OCI-LY1 (cell line): ENCODE results near the gene RGS5.

Experiments used
- H2AFZ ChIP-seq: fragments of 200-600 bp; sonication (generic), shearing (Covaris generic); 2 replicates; pipeline ENCODE4 v1.6.0; 2014; ENCODE audit warnings: antibody characterized with exemption, mild to moderate bottlenecking, low read length
- H3F3A ChIP-seq: fragments of 200-600 bp; sonication (generic), shearing (Covaris generic); 2 replicates; pipeline ENCODE4 v1.6.0; 2014; ENCODE audit warnings: mild to moderate bottlenecking, antibody characterized with exemption, low read length, moderate library complexity; ENCODE audit not compliant: insufficient read depth
- H3K27ac ChIP-seq: fragments of 200-600 bp; sonication (generic); 2 replicates; pipeline ENCODE4 v1.5.1; 2014; ENCODE audit warnings: low read length, mixed run types, mild to moderate bottlenecking, low read depth; ENCODE audit not compliant: poor library complexity, severe bottlenecking
- H3K27me3 ChIP-seq: fragments of 200-600 bp; sonication (generic); 2 replicates; pipeline ENCODE4 v1.6.0; 2014; ENCODE audit warnings: antibody characterized with exemption, mild to moderate bottlenecking, low read length, moderate library complexity; ENCODE audit not compliant: insufficient read depth
- H3K36me3 ChIP-seq: fragments of 200-600 bp; sonication (generic); 2 replicates; pipeline ENCODE4 v1.6.1; 2014; ENCODE audit warnings: mild to moderate bottlenecking, antibody characterized with exemption, low read length, moderate library complexity, mixed read lengths; ENCODE audit not compliant: insufficient read depth
- H3K4me1 ChIP-seq: fragments of 200-600 bp; sonication (generic); 2 replicates; pipeline ENCODE4 v1.5.1; 2014; ENCODE audit warnings: mild to moderate bottlenecking, low read length, moderate library complexity; ENCODE audit not compliant: insufficient read depth, severe bottlenecking
- H3K4me2 ChIP-seq: fragments of 200-600 bp; sonication (generic), shearing (Covaris generic); 2 replicates; pipeline ENCODE4 v1.6.1; 2014; ENCODE audit warnings: low read length
- H3K4me3 ChIP-seq: fragments of 200-600 bp; sonication (generic); 2 replicates; pipeline ENCODE4 v1.5.1; 2014; ENCODE audit warnings: low read length, low read depth, mild to moderate bottlenecking, mixed read lengths; ENCODE audit not compliant: poor library complexity, severe bottlenecking
- H3K79me2 ChIP-seq: fragments of 200-600 bp; shearing (Covaris generic); 2 replicates; pipeline ENCODE4 v1.6.1; 2016; ENCODE audit warnings: mixed run types, low read length, mixed read lengths; ENCODE audit not compliant: insufficient read depth
- H3K9ac ChIP-seq: fragments of 200-600 bp; sonication (generic), shearing (Covaris generic); 2 replicates; pipeline ENCODE4 v1.6.1; 2014; ENCODE audit warnings: mild to moderate bottlenecking, low read length, mixed read lengths
- H3K9me2 ChIP-seq: fragments of 200-600 bp; sonication (generic), shearing (Covaris generic); 2 replicates; pipeline ENCODE4 v1.6.1; 2014; ENCODE audit warnings: low read depth, mild to moderate bottlenecking, low read length, mixed read lengths
- H3K9me3 ChIP-seq: fragments of 200-600 bp; shearing (Covaris generic); 2 replicates; pipeline ENCODE4 v1.6.1; 2014; ENCODE audit warnings: low read length, mixed read lengths
- H4K20me1 ChIP-seq: fragments of 200-600 bp; sonication (generic), shearing (Covaris generic); 2 replicates; pipeline ENCODE4 v1.6.0; 2016; ENCODE audit warnings: mild to moderate bottlenecking, low read length; ENCODE audit not compliant: insufficient read depth
- EZH2 ChIP-seq: fragments of 200-600 bp; sonication (generic), shearing (Covaris generic); IDR thresholded peaks from 2 replicates; pipeline ENCODE4 v1.8.0; 2017; ENCODE audit warnings: borderline replicate concordance, mixed run types, mild to moderate bottlenecking, antibody characterized with exemption, low read length, moderate library complexity, mixed read lengths
- TF ChIP-seq, protein P1 (sequence below): fragments of 200-600 bp; sonication (generic), shearing (Covaris generic); IDR thresholded peaks from 2 replicates; pipeline ENCODE4 v1.5.1; 2017; ENCODE audit warnings: mild to moderate bottlenecking, antibody characterized with exemption, low read length, moderate library complexity, mixed read lengths

The RGS5 gene

DNA sequence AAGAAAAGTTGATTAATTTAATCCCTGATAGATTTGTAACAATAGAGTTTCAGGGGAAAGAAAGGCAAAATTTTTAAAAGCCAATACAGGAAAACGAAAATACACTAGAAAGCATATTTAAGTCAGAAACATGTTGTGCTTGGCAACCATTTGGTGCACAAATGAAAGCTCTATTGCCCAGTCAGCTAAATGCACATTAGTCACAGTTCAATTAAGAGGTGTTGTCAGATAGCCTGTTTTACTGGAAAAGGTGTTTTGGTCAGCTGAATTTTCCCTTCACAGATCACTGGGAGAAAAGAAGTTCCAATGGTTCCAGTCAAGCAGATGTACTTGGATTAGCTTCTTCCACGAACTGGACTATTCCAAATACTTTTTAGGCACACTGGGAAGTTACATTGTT lies 108.1 kb downstream of the RGS5 start:
- Histone ChIP-seq H3K4me1 (no peaks in the 10 kb centered on the region), H3K36me3 (no peaks in the 10 kb centered on the region), H3K4me3 (no peak overlapping the region), H2AFZ (no peak overlapping the region), H3F3A (no peaks in the 10 kb centered on the region), H3K27me3 (no peaks in the 10 kb centered on the region), H3K27ac (no peak overlapping the region), H3K9me2 (no peaks in the 10 kb centered on the region), H3K9me3 (no peaks in the 10 kb centered on the region), H4K20me1 (no peaks in the 10 kb centered on the region), H3K9ac (no peak overlapping the region), H3K79me2 (no peaks in the 10 kb centered on the region), H3K4me2 (no peak overlapping the region)
- TF ChIP-seq EZH2 = no peak
- TF ChIP-seq, protein P1, sequence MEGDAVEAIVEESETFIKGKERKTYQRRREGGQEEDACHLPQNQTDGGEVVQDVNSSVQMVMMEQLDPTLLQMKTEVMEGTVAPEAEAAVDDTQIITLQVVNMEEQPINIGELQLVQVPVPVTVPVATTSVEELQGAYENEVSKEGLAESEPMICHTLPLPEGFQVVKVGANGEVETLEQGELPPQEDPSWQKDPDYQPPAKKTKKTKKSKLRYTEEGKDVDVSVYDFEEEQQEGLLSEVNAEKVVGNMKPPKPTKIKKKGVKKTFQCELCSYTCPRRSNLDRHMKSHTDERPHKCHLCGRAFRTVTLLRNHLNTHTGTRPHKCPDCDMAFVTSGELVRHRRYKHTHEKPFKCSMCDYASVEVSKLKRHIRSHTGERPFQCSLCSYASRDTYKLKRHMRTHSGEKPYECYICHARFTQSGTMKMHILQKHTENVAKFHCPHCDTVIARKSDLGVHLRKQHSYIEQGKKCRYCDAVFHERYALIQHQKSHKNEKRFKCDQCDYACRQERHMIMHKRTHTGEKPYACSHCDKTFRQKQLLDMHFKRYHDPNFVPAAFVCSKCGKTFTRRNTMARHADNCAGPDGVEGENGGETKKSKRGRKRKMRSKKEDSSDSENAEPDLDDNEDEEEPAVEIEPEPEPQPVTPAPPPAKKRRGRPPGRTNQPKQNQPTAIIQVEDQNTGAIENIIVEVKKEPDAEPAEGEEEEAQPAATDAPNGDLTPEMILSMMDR = no peak

DNA sequence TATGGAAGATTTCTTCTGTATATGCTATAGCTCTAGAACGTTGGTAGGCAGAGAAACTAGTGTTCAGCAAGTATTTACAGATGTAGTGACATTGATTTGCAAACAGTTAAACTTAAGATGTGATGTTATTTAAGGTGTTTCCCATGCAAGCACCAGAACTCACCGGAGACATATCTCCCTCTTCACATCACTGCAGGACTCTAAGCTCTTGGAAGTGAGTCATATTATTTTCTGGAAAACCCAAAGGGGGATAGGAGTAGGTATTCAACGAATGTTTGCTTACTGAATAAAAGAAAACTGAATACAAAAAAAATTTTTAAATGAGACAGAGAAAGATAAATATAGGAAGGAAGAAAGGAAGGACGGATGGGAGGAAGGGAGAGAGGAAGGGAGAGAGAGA lies 108.5 kb downstream of the RGS5 start:
- TF ChIP-seq, protein P1 = no peak
- no peak for TF ChIP-seq EZH2
- H3K9me2 ChIP-seq = no peaks in the 10 kb centered on the region
- no peaks in the 10 kb centered on the region for H3K27me3 ChIP-seq
- no peaks in the 10 kb centered on the region for H3K4me1 ChIP-seq
- no peaks in the 10 kb centered on the region for H3K9me3 ChIP-seq
- no peaks in the 10 kb centered on the region for H3K36me3 ChIP-seq
- no peak overlapping the region for H3K27ac ChIP-seq
- H3F3A ChIP-seq = no peaks in the 10 kb centered on the region
- H4K20me1 ChIP-seq = no peaks in the 10 kb centered on the region
- no peak overlapping the region for H3K9ac ChIP-seq
- no peak overlapping the region for H3K4me3 ChIP-seq
- H2AFZ ChIP-seq = no peak overlapping the region
- no peaks in the 10 kb centered on the region for H3K79me2 ChIP-seq
- H3K4me2 ChIP-seq = no peak overlapping the region

DNA sequence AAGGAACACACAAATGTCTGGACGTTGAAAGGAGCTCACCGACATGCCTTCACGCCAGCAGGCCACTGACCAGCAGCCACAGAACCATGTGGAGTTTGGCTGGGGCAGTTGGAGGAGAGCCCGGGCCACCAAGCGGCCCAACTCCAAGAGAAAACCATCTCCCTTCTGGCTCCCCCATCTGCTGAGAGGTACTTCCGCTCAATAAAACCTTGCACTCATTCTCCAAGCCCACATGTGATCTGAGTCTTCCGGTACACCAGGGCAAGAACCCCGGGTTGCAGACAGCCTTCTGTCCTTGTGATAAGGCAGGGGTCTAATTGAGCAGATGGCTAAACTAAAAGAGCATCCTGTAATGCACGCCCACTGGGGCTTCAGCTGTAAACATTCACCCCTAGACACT lies 109.1 kb downstream of the RGS5 start:
- no peak overlapping the region for H3K4me2 ChIP-seq
- no peak overlapping the region for H3K27ac ChIP-seq
- no peak overlapping the region for H3K4me3 ChIP-seq
- TF ChIP-seq, protein P1 = no peak
- no peak for TF ChIP-seq EZH2
- no peaks in the 10 kb centered on the region for H3K79me2 ChIP-seq
- H3K9me3 ChIP-seq = no peaks in the 10 kb centered on the region
- no peaks in the 10 kb centered on the region for H3K36me3 ChIP-seq
- H3K9ac ChIP-seq = no peak overlapping the region
- H2AFZ ChIP-seq = no peak overlapping the region
- no peaks in the 10 kb centered on the region for H3K9me2 ChIP-seq
- no peaks in the 10 kb centered on the region for H3K4me1 ChIP-seq
- H3K27me3 ChIP-seq = no peaks in the 10 kb centered on the region
- no peaks in the 10 kb centered on the region for H4K20me1 ChIP-seq
- no peaks in the 10 kb centered on the region for H3F3A ChIP-seq
